OCI-LY1 (cell line): ENCODE results near the gene CCDC51.

Experiments
- CTCF ChIP-seq: fragments of 200-600 bp; sonication (generic), shearing (Covaris generic); IDR thresholded peaks from 2 replicates; pipeline ENCODE4 v1.5.1; 2017; ENCODE audit warnings: mild to moderate bottlenecking, antibody characterized with exemption, low read length, moderate library complexity, mixed read lengths
- EZH2 ChIP-seq: fragments of 200-600 bp; sonication (generic), shearing (Covaris generic); IDR thresholded peaks from 2 replicates; pipeline ENCODE4 v1.8.0; 2017; ENCODE audit warnings: borderline replicate concordance, mixed run types, mild to moderate bottlenecking, antibody characterized with exemption, low read length, moderate library complexity, mixed read lengths

GRCh38 chr3:48433472-48434118, 6.3 kb downstream of the CCDC51 start:
- no peak for TF ChIP-seq CTCF
- no peak for TF ChIP-seq EZH2
